ENCODE measurements around the gene SDHD.
"Not testable (repeated sequence)": the region's sequence is repeated elsewhere in the genome, so short reads cannot be mapped to it uniquely, and the experiment has no call there.

SDHD gene

DNA sequence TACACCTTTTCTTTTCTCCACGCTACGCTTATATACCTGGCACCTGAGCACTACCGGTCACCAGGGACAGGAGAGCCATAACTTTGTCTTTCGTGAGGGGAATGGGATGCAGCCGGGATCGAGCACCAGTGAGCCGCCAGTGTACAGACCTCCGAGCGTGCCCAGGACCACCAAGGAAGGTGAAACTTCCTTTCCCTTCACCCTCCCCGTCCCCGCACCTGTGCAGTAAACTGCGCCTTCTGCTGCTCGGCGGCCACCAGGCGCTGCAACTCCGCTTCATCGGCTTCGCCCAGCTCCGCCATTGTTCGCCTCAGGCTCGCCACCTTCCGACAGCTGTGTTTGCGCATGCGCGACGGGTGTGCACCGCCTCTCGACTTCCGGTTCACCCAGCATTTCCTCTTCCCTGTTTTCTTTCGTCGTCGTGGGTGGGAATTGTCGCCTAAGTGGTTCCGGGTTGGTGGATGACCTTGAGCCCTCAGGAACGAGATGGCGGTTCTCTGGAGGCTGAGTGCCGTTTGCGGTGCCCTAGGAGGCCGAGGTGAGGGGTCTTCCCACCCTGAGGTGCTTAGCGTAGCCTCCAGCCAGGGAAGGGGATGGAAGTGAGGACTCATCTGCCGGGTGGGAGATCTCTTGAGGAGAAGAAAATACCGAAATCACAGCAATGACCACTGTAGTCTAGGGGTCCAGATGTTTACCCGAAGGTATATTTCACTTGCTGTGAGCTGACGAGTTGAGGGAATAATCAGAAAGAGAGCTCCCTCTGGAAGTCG lies at the start of gene SDHD, which contains the start of gene TIMM8B:
Gene SDHD (plus strand): TSS at position 452 of the 770 bp plus-strand sequence. CDS start 35 bp downstream, at position 487.
Gene TIMM8B (minus strand): TSS at position 335 of the 770 bp plus-strand sequence. CDS start 33 bp downstream, at position 302.
- FAIRE-seq, result peak; percentile 32

GRCh38 chr11:112037527-112037926 lies 49.1 kb upstream of the SDHD start:
- no peak for FAIRE-seq

DNA sequence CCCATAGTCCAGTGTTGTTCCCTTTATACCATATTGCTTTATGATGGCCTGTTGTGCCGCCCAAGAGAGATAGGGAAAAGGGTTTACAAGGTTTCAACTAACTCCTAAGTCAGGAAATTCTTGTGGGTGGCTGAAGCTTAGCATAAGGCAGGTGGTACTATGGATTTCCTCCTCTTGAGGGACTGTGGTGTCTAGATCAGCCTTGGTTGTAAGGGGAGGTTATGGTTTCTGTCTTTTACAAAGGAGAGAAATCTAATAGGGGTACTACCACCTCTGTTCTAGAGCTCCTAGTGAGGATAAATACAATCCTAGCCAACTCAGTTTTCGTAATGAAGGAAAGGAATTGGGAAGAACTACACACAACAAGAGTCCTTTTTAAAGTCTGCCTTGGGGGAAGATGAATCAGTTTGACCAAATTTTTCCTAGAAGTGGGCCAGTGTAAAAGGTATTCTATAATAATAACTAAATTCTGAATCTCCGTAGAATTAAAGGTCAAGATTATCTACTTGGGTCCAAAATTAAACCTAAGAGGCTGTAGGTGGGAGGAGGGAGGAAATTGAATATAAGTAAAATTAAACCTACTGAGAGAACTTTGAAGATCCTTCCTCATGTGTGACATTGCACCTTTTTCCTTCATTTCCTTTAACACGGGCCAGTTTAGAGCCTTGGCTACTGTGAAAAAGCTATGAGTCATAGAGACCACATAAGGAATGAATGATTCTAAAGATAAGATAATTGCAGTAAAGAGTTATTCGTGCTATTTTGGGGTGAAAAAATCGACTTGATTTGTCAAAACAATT lies 44.3 kb upstream of the SDHD start:
- no peak for FAIRE-seq

DNA sequence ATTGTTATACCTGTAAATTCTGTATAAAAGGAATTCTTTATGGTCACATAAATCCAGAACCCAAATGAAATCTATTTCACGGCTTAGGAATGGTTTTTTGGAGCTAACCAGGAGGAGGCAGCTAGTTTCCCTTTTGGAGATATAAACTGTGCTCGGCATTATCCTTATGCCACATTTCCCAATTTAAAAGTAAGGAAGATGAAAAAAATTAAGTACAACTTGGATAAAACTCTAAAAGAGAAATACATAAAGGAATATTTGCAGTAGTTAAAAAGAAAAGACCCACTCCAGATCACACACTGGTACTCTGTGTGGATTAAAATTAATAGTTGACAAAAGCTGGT lies 43.7 kb upstream of the SDHD start:
- no peak for FAIRE-seq

- FAIRE-seq, result no peak
Observed at GRCh38 chr11:112044961-112045360, 41.7 kb upstream of the SDHD start.

DNA sequence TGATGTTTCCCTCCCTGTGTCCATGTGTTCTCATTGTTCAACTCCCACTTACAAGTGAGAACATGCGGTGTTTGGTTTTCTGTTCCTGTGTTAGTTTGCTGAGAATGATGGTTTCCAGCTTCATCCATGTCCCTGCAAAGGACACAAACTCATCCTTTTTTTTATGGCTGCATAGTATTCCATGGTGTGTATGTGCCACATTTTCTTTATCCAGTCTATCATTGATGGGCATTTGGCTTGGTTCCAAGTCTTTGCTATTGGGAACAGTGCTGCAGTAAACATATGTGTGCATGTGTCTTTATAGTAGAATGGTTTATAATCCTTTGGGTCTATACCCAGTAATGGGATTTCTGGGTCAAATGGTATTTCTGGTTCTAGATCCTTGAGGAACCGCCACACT lies 40.0 kb upstream of the SDHD start:
- not testable (repeated sequence) for FAIRE-seq

GRCh38 chr11:112048256-112048655 lies 38.4 kb upstream of the SDHD start:
- not testable (repeated sequence) for FAIRE-seq

DNA sequence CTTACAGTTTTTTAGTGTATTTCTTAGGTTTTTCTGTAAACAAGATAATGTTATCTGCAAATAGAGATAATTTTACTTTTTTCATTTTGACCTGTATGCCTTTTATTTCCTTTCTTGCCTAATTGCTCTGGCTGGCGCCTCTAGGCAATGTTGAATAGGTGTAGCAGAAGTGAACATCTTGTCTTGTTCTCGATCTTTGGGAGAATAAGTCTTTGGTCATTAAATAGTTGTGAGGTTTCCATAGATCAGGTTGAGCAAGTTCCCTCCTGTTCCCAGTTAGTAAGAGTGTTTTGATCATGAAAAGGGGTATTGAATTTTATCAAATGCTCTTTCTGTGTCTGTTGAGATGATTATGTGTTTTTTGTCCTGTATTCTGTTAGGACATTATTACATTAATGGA lies 36.9 kb upstream of the SDHD start:
- FAIRE-seq, result no peak

DNA sequence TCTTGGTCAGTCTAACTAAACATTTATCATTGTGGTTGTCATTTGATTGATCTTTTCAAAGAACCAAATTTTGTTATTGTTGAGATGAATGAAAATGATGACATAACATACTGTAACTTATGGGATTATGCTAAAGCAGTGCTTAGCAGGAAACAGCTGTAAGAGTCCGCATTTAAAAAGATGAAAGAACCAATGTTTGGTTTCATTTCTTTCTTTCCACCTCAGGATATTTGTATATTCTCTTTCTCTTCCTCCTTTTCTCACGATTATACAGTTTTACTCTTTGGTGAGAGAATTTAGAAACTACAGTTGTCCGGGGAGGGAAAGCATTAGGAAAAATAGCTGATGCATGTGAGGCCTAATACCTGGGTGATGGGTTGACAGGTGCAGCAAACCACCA lies 36.0 kb upstream of the SDHD start:
- no peak for FAIRE-seq

DNA sequence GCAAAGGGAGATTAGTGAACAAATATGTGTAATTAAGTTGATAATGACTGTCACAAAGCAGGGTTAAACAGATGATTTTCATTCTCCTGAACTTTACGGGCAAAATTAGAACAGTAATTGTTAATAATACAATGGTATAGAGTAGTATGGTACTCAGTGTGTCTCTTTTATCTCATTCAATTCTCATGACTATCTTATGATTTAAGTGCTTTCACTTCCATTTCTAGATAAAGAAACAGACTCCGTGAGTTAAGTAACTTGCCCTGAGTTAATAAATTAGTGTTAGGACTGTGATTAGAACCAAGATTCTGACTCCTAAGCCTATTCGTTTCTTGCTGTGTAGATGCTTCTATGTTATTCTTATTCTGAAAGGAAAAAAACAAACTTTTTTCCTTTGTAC lies 34.9 kb upstream of the SDHD start:
- no peak for FAIRE-seq

GRCh38 chr11:112057170-112057569 lies 29.5 kb upstream of the SDHD start:
- no peak for FAIRE-seq

GRCh38 chr11:112058103-112058502 lies 28.6 kb upstream of the SDHD start:
- FAIRE-seq, result no peak

DNA sequence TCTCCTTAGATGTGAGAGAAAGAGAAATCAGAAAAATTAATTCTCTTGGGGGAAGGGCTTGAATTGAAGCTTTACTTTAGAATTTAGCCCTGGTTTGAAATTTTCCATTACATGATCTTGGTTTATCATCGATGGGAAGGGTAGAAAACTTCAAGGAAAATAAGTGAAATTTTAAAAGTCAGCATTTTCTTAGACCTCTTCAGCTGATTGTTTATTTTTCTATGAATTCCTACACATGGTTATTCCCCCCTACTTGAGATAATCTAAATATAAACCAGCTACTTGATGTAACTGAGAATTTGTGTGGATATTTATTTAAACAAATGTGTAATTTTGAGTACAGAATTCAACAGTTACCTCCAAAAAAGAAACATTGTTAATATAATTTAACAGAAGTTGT lies 23.8 kb upstream of the SDHD start:
- FAIRE-seq, result no peak

- FAIRE-seq, result no peak
Observed at GRCh38 chr11:112073941-112074811, 12.5 kb upstream of the SDHD start, which contains the start of the genes NKAPD1 and PIH1D2. NKAPD1 (plus strand) TSS chr11:112074299; CDS start chr11:112075575, 1,276 bp downstream. PIH1D2 (minus strand) TSS chr11:112074017; CDS start chr11:112073174, 843 bp downstream.

- FAIRE-seq, result no peak
Observed at GRCh38 chr11:112082729-112083128, 3.9 kb upstream of the SDHD start.

GRCh38 chr11:112085822-112086421 lies 751 bp upstream of the SDHD start:
- FAIRE-seq, result no peak

GRCh38 chr11:112087212-112087611 lies 539 bp downstream of the SDHD start:
- no peak for FAIRE-seq

DNA sequence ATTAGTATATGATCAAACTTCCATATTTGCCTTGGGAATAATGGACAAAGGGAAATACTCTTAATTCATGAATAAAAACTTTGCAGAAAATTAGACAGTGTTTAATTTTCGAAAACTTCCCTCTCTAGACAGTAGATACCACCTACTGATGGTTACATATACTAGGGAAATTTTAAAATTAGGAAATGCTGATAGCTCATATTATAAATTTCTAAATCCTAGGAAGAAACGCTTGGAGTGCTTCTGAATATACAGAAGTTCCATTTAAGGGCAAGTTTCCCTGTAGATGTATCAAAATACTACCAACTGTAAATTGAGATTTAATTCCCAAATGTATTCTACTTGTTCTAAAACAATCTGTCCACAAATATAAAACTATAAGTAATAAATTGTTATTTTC lies 8.6 kb downstream of the SDHD start:
- not testable (repeated sequence) for FAIRE-seq

- no peak for FAIRE-seq
Observed at GRCh38 chr11:112096194-112096593, 9.5 kb downstream of the SDHD start.

DNA sequence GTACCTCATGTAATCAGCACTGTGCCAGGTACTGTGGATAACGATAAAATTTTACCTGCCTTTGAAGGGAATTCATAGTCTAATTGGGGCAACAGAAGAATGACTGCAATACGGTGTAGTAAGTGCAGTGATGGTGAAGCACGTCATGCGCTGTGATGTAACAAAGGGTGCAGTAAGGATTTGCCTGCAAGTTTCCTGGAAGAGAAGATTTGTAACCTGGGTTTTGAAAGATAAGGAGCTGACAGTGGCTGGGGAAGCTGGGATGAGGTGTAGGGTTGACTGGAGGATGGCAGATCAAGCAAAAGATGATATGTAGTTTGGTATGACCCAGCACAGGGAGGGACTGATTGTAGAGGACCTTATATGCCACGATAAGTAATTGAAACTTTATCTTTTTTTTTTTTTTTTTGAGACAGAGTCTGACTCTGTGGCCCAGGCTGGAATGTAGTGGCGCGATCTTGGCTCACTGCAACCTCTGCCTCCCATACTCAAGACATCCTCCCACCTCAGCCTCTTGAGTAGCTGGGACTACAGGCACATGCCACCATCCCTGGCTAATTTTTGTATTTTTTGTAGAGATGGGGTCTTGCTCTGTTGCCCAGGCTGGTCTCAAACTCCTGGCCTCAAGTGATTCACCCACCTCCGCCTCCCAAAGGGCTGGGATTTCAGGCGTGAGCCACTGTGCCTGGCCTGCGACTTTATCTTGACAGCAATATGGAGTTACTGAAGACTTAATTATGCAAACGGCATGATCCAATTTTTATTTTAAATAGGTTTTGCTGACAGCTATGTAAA lies 11.3 kb downstream of the SDHD start:
- FAIRE-seq, result no peak

GRCh38 chr11:112100462-112100861 lies 13.8 kb downstream of the SDHD start:
- FAIRE-seq, result no peak

DNA sequence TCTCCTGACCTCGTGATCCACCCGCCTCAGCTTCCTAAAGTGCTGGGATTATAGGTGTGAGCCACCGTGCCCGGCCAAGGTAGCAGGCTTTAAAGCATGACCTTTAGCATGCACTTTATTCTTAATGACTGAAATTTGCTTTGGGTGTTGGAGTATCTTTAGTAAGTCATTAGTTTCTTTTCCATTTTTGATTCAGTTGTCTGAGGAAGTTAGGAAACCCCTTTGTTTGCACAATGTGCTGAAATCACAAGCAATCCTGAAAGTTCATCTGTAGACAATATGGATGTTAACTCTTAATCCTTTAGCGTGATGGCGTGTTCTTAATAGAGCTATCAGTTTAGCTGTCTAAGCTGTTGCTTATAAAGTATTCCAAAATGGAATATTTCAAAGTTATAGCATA lies 16.8 kb downstream of the SDHD start:
- FAIRE-seq, result no peak

All from TTC549 (cell line).